Stimulated activated CD4-positive, alpha-beta T cell treated with anti-CD3 and anti-CD28 coated beads, Interleukin-2, amount 100 ng/mL, for 4 hours (primary cell): ENCODE data around the gene PARVB.

ENCODE experiments used
- DNase-seq: peaks from one replicate; pipeline ENCODE4 v3.0.0-alpha.2; 2020; ENCODE audit warnings: low read depth

Gene PARVB

GRCh38 chr22:44218071-44218470 is 194.0 kb downstream of the PARVB start:
- no peak for DNase-seq

GRCh38 chr22:44219101-44219870 is 195.2 kb downstream of the PARVB start:
- no peak for DNase-seq

GRCh38 chr22:44220727-44221680 is 196.9 kb downstream of the PARVB start:
- DNase-seq: no peak

GRCh38 chr22:44221710-44222475 is 197.8 kb downstream of the PARVB start:
- no peak for DNase-seq
